ENCODE data around the gene PBOV1.

PBOV1 gene

DNA sequence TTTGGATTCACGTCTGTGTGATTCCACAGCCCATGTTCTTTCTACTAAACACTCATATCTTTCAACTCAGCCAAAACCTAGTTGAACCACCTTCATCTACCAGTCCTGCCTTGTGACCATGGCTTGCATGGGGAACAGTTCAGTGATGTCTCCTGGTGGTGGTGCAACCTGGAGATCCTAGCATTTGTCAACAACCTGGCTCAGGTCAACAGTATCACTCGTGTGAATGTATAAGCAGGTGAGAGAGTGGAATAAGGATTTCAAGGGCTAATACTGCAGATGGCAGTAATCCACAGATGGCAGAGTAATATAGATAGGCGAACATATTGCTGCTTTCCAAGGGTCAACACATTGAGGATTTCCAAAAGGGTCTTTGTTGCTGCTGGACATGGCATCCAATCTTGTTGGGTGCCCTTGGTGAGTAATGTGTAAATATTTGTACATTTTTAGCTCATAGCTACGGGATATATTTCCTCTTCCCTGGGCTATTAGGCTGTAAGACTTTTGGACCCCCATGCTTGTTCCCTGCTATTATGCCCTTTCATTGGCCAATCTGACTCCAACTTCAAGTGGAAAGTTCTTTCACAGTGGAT, 13.4 kb downstream of the PBOV1 start:
- no peak for DNase-seq (ENCODE audit: low read depth)

DNA sequence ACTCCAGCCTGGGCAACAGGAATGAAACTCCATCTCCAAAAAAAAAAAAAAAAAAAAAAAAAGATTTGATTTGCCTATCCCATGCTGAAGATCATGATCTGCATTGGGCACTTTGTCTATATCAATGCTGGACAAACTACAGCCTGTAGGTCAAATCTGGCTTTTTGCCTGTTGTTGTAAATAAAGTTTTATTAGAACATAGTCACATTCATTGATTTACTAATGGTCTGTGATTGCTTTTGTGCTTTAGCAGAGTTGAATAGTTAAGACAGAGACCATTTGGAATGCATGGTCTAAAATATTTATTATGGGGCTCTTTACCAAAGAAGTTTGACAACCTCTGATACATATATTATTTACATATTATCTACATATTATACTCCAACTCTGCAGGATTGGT, 14.0 kb downstream of the PBOV1 start:
- no peak for DNase-seq (ENCODE audit: low read depth)

DNA sequence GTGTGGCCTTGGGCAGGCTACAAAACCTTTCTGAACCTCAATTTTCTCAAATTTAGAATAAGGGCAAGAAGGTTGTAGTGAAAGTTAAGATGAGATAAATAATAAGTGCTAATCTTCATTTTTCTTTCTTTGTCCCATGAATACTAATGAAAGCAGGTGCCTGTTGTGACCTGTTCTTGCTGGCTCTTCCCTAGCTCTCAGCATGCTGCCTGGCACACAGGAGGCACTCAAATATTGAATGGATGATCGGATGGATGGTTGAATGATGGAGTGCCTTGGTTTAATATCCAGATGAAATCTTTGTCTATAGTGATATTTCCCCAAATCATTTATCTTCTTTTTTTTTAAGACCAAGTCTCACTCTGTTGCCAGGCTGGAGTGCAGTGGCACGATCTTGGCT, 15.0 kb downstream of the PBOV1 start:
- no peak for DNase-seq (ENCODE audit: low read depth)

DNA sequence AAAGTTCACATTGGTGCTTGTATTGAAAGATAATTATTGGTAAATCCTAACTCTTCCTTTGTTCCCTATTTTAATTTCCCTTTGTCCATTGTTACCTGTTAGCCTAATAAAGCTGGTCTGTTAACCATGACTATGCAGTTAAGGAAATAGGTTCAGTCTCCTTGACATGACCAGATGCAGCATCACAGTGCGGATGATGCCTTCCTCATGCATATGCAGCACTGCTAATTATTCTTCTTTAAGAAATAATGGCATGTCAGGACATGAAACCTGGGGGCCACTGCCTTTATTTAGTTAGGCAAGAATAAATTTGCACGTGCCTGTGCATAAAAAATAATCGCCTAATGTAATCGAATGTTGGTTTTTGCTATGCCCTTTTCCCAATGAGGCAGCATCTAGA, 16.5 kb downstream of the PBOV1 start:
- DNase-seq (ENCODE audit: low read depth) = no peak

DNA sequence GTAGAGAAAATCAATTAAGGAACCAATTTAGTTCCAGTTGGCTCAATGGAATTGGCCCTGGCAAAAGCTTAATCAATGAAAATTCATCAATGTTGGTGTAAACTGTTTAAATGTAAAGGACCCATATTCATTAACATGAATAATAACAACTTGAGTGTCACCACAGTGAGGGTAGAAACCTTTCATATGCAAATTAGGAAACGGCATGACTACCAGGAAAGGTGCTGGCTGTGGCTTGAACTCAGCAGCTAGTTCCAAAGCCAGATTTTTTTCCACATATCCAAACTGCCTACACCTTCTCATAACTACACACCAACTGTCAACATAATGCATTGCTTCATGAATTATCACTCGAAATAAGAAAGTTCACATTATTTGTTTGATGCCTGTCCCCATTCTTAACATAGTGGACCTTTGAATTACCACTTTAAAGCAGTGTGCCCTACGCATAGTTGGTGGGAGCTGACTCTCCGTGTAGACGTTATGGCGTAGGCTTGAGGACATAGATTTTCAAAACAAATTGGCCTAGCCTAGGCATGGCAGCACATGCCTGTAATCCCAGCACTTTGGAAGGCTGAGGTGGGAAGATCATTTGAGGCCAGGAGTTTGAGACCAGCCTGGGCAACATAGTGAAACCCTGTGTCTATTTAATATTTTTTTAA, 19.7 kb downstream of the PBOV1 start:
- DNase-seq (ENCODE audit: low read depth) = no peak

DNA sequence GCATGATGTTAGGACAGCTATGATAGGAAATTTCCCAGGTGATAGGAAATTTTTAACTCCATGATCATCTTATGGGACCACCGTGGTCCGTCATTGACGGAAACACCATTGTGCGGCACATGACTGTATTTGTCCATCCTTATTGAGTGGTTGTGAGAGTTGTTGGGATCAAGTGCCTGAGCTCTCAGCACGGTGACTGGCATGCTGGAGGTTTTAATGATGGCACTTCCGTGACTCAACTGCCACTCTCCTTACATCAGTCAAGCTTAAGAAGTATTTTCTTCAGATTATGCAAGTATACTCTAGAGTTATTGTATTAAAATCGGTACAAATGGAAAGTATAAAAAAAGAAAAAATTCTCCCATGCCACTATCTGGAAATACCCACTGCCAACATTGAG, 20.7 kb downstream of the PBOV1 start:
- DNase-seq (ENCODE audit: low read depth) = no peak

DNA sequence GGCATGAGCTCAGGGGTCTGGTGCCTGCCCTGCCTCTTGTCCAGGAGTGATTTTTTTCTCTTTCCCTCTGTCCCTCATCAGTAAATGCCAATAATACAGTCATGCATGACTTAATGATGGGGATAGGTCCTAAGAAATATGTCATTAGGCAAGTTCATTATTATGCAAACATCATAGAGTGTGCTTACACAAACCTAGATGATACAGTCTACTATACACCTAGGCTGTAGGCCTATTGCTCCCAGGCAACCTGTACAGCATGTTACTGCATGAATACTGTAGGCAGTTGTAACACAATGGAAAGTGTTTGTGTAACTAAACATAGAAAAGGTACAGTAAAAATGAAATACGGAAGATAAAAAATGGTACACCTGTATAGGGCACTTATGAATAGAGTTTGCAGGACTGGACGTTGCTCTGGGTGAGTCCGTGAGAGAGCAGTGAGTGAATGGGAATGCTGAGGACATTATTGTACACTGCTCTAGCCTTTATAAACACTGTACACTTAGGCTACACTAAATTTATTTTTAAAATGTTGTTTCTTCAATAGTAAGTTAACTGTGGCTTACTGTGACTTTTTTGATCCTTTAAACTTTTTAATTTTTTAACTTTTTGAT, 22.1 kb downstream of the PBOV1 start:
- DNase-seq (ENCODE audit: low read depth) = no peak

DNA sequence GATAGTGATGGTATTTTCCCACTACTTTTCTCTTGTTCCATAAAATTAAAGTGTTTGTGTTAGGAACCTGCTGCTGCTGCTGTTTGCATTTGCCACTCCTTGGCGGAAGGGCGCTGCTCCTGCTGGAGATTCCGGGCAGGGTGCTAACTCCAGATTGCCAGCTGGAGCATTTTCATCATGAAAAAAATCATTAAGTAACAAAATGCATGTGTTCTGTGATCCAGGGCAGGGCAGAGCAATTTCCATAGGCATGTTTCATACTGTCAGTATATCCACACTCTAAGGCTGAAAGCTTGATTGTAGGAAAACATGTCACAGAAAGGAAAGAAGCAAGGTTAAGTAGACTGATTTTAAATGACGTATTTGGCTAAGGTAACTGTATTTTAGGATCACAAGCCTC, 24.0 kb downstream of the PBOV1 start:
- no peak for DNase-seq (ENCODE audit: low read depth)

DNA sequence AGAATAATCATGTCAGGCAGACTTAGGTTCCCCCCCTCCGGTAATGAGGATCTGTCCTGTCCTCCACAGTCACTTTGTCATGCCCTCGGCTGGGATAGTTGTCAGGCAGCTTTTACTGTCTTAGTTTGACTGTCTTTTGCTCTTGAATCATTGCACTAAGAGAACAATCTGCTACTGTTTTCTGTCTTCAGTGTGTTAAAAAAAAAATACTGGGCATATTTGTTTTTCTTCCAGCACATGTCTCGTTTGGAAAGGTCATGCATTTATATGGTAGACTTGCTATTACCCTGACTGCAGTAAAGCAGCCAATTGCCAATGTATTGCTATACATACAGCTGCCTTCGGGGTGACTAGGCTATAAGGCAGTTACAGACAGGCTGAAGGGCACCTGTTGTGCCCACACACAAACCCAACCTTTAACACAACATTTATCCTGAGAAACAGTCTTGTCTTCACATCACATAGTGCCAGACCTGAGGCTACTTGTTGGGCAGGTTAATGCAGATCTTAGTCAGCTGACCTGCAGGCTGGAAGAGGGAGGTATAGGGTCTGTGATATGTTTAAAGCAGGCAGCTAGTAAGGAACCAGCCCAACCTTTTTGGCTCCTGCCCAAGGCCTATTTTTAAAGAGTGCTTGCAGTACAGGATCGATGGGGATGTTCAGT, 29.9 kb downstream of the PBOV1 start:
- no peak for DNase-seq (ENCODE audit: low read depth)

DNA sequence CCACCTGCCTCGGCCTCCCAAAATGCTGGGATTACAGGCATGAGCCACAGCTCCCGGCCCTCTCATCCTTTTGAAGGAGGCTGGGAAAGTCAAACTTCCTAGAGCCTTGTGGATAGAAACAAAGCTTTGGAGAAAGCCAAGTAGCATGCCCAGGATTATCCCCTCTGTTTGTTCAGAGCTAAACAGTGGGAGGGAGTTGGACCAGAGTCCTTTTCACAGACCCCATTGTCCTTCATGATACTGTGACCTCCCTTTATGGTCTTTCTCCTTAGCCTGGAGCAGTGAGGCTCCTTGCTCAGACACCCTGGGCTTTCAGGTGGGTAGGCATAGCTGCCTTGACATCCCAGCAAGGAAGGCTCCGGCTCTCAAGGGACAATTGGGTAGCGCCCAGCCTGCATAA, 31.1 kb downstream of the PBOV1 start:
- DNase-seq (ENCODE audit: low read depth) = no peak

DNA sequence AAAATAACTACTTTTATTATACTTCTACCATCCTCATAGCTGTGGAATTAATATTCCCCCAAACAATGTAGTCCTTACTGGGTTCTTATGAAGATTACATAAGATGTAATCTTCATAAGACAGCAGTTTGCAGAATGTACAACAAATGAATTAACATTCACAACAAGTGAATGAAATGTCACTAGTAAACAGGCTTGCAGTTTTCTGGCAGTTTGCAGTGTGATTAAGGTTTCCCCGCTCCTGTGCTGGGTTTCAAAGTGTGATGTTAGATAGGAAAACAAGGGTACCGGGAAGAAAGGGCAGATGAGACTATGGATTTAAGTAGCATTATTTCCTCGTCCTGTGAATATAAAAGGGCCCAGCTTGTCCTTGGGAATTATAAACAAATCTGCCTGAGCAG, 34.1 kb downstream of the PBOV1 start:
- DNase-seq (ENCODE audit: low read depth) = no peak

DNA sequence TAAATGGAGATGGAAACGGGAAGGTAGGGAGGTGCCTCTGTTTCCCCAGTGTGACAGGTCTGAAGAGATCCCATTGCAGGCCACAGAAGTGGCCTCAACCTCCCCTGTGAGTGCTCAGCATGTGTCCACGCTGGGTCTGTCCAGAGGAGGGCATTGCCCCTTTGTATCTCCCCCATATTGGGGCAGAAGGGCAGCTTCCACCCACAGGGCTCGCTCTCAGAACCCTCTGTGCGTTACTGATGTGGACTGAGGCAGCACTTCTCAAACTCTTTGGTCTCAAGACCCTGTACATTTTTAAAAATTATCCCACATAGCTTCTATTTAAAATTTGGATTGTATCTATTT, 34.5 kb downstream of the PBOV1 start:
- no peak for DNase-seq (ENCODE audit: low read depth)

DNA sequence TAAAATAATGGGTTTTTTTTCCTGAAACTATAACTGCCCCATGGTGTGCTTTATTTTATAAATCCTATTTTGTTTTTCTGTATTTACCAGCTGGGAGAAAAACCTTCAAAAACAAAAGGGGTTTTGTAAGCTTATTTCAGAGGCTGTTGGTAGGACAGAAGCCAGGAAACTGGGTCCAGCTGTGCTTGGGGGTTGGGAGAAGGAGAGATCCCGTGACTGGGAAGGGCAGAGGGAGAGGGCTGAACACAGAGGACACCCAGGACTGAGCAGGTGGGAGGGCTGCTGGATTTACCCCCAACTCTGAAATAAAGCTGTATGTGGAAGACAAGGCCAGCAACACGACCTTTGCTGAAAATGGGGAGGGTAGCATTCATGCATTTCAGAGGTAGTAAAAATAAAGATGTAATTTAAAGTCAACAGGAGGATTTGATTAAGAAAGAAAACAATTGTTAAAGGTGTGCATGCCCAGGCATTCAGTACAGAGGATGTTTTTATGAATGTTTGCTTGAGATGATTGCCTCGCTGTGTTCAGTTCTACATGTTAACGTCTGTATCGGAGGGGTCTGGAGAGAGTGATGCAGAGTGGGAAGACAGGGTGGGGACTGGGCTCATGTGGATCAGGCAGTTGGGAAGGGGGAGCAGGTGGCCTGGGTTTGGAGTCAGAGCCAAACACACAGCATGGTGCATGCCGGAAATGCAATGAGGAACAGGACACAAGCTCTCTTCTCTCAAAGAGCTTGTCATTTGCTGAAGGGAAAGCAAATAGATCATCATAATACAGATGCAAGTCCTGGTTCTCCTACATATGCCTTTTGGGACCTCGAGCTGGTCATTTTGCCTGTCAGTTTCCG, 35.1 kb downstream of the PBOV1 start:
- no peak for DNase-seq (ENCODE audit: low read depth)

DNA sequence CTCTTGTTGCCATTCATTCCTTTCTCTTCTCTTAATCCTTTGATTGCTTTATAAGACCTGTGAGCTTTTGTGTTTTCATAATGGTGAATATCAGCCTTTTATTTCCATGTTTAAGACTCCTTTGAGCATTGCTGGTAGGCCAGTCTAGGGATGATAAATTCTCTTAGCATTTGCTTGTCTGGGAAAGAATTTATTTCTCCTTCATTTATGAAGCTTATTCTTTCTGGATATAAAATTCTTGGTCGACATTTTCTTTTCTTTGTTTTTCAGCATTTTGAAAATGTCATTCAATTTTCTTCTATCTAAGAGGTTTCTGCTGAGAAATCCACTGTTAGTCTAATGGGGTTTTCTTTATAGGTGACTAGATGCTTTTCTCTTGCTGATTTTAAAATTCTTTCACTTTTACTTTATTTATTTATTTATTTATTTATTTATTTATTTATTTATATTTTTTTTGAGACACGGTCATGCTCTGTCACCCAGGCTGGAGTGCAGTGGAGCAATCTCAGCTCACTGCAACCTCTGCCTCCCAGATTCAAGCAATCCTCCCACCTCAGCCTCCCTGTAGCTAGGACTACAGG, 41.5 kb downstream of the PBOV1 start:
- DNase-seq (ENCODE audit: low read depth) = no peak

DNA sequence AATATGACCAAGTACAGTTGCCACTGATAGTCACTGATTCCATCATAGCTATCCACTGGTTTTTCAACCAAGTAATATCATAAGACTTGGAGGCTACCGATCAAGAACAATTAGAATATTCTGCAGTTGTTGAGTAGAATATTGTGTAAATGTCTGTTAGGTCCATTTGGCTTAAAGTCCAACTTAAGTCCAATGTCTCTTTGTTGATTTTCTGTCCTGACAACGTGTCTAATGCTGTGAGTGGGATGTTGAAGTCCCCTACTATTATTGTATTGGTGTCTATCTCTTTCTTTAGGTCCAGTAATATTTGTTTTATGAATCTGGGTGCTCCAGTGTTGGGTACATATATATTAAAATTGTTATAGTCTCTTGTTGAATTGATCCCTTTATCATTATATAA, 42.7 kb downstream of the PBOV1 start:
- DNase-seq (ENCODE audit: low read depth) = no peak
